Activated CD8-positive, alpha-beta memory T cell treated with anti-CD3 and anti-CD28 coated beads, Interleukin-2, amount 50 U/mL, for 48 hours (primary cell): ENCODE measurements around the gene ITPR1.

ENCODE experiments used
- DNase-seq: peaks from one replicate; pipeline ENCODE4 v3.0.0-alpha.2; 2020

Gene ITPR1

DNA sequence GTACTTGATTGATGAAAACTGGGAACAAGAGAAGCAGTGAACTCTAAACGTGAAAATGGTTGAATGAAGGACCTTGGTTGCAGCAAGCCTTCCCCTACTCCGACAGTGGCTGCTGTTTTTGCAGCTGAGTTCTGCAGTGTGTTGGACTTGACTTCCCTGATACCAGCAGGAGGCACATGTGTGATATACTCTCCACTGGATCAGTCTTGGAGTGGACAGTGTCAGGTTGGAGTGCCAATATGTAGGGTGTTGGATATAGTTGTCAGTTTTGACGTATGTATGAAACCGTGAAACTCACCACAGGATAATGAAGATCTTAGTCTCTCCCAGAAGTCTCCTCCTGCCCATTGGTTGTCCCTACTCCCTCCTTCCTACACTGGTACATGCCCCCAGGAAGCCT is 106.5 kb downstream of the ITPR1 start:
- DNase-seq = no peak

DNA sequence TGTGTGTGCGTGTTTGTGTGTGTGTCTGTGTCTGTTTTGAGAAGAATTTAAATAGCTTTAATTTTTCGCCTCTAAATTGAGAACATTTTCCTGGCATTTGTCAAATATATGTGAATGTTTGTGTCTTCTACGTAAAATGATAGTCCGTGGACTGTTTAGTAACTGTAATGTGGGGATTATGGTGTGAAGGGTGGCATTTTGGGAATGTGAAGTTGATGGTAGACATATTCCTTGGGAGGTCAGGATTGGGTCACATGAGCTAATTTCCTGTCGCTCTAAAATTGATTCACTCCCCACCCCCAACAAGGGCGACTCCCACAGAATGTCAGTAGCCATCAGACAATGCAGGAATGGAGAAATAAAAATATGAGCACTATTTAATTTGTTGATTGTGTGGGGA is 107.3 kb downstream of the ITPR1 start:
- DNase-seq = no peak

- DNase-seq = no peak
Measured at GRCh38 chr3:4601892-4602291, 108.7 kb downstream of the ITPR1 start.

DNA sequence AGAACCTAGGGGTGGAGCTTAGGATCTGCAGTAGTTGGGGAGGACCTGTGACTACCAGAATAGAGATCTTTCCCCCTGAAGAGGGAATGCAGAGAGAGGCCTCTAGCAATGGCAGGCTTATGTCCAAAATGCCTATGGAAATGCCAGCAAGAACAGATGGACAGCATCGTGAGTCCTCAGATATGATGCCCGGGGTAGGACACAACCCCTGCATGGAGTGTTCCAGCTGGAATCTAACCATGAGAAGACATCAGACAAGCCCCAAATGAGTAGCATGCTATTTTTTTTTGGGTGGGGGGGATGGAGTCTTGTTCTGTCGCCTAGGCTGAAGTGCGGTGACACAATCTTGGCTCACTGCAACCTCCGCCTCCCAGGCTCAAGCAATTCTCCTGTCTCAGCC is 111.5 kb downstream of the ITPR1 start:
- DNase-seq = no peak

- DNase-seq = no peak
Measured at GRCh38 chr3:4606911-4607310, 113.8 kb downstream of the ITPR1 start.

DNA sequence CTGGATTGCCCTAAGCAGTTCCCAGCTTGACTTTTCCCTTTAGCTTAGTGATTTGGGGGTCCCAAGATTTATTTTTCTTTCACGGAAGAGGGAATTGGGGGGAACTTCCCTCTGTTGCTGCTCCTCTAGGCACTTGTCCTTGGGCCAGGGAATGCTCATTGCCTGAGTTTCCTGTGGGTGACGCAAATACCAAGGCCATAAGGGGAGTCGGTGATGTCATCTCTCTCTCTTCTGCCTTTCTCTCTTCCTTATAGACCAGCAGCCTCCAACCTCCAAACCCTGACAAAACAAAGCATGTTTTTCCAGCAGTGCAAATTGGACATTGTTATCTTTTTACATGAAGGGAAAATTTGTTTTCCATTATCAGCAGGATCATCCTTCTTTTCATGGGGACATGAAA is 120.2 kb downstream of the ITPR1 start:
- DNase-seq = no peak

DNA sequence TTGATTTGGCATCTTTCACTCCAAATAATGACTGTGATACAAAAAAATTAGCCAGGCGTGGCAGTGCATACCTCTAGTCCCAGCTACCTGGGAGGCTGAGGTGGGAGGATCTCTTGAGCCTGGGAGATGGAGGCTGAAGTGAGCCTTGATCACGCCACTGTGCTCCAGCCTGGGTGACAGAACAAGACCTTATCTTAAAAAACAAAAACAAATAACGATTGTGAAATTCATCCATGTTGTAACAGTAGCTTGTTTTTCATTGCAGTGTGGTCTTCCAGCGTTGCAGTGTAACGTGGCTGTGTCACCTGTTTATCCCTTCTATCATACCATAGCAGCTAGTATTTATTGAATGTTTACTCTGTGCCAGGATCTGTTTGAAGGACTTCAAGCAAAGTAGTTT is 120.9 kb downstream of the ITPR1 start:
- no peak for DNase-seq

GRCh38 chr3:4614927-4615326 is 121.8 kb downstream of the ITPR1 start:
- no peak for DNase-seq

- no peak for DNase-seq
Measured at GRCh38 chr3:4615750-4616149, 122.6 kb downstream of the ITPR1 start.

- DNase-seq = no peak
Measured at GRCh38 chr3:4623421-4623999, 130.4 kb downstream of the ITPR1 start.

- DNase-seq = no peak
Measured at GRCh38 chr3:4627651-4628375, 134.7 kb downstream of the ITPR1 start.

DNA sequence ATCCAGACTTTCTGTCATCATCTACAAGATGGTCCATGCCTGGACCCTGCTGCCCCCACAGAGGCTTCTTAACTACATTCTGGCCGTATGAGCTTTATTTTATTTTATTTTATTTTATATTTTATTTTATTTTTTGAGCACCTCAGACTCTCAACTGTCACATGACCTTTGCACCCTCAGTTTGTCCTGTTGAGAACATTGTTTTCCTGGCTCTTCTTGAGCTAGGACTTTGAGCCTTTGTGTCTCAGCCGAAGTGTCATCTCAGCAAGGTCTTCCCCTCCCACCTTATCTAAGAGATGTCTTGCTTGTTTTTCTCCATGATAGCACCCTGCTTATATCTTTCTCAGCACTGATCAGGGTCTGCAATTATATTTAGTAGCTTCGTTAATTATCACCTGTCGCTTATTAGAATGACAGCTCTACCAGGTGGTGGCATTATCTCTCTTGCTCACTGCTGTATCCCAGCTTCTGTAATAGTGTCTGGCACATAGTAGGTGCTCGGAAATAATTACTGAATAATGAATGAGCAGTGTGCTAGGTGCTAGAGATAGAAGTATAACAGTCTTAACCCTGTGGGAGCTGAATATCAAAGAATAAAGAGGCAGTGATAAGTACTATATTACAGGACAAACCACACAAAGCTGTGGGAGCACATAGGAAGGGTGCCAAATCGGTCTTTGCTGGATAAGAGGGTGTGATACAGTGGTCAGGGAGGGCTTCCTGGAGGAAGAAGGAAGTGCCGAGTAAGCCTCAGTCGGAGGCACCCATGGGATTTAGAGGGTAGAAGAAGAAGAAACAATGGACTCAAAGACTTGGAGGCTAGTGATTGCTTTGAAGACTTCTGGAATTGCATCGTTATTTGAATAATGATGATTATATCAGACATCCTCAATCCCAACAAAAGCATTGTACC is 136.2 kb downstream of the ITPR1 start:
- no peak for DNase-seq

- no peak for DNase-seq
Measured at GRCh38 chr3:4633078-4634004, 140.2 kb downstream of the ITPR1 start.

DNA sequence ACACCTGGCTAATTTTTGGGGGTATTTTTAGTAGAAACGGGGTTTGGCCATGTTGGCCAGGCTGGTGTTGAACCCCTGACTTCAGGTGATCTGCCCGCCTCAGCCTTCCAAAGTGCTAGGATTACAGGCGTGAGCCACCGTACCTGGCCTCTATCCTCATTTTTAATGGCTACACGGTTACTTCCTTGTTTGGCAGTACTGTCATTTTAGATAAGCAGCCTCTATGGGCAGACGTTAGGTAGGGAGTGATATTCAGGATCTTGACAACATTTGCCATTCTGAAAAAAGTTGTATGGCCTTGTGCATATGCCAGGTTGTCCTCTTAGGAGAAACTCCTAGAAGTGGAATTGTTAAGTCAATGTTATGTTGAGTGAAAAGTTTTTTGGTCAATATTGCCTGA is 141.7 kb downstream of the ITPR1 start:
- DNase-seq = no peak

DNA sequence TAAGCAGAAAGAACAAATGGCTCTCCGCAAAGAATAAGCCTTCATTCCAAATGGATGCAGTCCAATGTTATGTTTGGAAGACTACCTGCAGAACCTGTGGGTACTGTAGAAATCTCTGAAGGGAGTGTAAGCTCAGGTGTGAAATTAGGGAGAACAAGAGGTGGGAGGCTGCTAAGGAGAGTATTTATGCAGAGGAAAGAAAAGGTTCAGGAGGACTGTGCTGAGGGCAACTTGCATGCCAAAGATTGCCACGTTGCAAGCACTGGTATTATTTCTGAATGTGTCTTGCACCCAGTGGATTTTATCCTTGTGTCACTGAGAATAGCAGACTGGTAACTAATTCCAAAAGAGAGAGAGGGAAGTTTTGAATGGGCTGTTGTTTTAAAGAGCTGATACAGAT is 144.1 kb downstream of the ITPR1 start:
- no peak for DNase-seq

DNA sequence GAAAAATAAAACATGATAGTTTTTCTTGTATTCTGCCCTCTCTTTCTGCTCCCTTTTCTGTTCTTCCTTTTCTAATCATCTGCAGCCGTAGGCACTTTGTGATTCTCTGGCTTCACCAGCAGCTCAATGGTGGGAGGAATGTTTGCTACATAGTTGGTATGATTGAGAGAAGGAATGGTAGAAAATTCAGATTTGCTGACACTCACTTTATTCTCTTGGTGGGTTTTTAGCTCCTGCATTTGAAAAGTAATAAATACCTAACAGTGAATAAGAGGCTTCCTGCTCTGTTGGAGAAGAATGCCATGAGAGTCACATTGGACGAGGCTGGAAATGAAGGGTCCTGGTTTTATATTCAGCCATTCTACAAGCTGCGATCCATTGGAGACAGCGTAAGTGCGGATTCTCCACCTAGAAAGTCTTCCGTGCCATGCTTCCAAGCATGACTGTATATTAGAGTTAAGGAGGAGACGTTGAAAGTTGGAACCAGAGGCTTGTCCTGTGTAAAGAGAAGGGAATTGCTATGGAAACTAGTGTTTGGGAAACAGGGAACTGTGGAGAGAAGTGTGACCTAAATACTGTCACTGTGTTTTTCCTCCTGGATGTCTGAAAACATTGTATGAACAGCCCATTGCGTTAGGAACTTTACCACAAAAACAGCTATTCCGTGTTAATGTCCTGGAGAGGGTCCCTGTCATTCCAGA is 148.9 kb downstream of the ITPR1 start:
- no peak for DNase-seq

GRCh38 chr3:4642611-4643010 is 149.5 kb downstream of the ITPR1 start:
- DNase-seq = no peak

- DNase-seq = no peak
Measured at GRCh38 chr3:4643904-4644547, 150.9 kb downstream of the ITPR1 start.

GRCh38 chr3:4644951-4645350 is 151.8 kb downstream of the ITPR1 start:
- DNase-seq = no peak

DNA sequence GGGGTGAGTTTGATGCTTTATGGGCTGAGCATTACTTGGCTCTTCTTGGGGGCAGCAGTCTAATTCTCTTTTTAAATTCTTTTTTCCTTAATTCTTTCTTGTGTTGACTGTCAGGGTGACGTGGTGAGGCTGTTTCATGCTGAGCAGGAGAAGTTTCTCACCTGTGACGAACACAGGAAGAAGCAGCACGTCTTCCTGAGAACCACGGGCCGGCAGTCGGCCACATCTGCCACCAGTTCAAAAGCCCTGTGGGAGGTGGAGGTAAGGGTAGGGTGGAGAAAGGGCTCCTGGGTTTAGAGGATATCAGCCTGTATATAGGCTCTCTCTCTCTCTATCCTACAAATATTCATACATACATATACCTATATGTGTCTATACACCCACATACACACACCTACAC is 152.3 kb downstream of the ITPR1 start:
- no peak for DNase-seq

DNA sequence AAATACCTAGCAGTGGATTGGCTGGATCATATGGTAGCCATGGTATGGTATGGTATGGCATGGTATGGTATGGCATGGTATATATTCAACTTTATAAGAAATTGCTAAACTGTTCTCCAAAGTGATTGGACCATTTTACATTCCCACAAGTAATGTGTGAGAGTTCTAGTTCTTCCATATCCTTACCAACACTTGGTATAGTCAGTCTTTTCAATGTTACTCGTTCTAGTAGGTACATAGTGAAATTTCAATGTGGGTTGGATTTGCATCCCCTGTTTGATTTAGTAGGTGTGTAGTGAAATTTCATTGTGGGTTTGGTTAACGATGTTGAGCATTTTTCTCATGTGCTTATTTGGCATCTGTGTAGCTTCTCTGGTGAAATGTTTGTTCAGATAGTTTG is 154.3 kb downstream of the ITPR1 start:
- no peak for DNase-seq
